ENCODE data around the gene TAT. TPM values are rescaled to one million over a fixed set of nuclear protein-coding genes. Genes with fewer than 3 reads are reported as not detected.

TAT gene
- total RNA-seq, 2 experiments from 2014 or later: not detected

DNA sequence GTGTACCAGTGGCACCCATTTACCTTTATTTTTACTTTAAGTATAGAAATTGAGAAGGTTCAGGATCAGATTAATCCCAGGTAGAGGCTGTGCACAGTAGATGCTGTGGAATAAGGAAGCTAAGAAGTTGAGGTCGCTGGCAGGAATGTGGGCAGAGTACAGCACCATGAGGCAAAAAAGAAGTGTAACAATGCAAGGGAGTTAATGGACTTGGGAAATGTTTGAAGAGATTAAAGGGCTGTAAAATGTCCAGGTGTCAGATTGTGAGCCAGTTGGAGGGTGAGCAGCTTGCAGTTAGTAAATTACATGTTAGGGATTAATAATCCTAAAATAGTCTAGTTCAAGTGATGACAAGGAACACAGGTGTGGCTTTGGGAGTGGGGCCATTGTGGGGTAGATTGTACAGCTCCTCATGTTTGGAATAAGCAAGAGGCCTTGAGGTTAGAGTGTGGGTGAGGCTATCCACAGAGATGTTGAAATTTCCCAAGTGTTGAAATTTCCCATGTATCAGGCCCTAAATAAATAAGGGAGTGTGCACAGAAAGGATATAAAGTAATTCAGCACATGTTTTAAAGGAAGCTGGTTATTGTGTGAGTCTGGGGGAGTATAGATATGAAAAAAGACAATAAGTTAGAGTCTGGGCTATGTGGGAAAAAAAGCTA, 21.5 kb downstream of the TAT start:
- CTCF ChIA-PET: interaction anchor here (0.5 to 1.5 kb wide), 3 partner anchors 9 to 1503 kb away, joined by 3 to 4 read pairs (median 3); no protein-coding TSS in a partner anchor
- Mint-ChIP-seq H3K4me1 (no peaks in the 10 kb centered on the region), H3K36me3 (ENCODE audit: low read depth) (no peaks in the 10 kb centered on the region), H3K9me3 (no peaks in the 10 kb centered on the region), H3K27me3 (peaks cover 7% of the 10 kb centered on the region), H3K4me3 (no peak overlapping the region), H3K27ac (no peak overlapping the region)
- no peak for DNase-seq
- POLR2A ChIA-PET: no interaction called here

GRCh38 chr16:71552698-71553503, 24.0 kb downstream of the TAT start:
- H3K4me3 Mint-ChIP-seq: no peak overlapping the region
- H3K27ac Mint-ChIP-seq: no peak overlapping the region
- H3K27me3 Mint-ChIP-seq: peaks cover 12% of the 10 kb centered on the region
- DNase-seq: no peak
- no peaks in the 10 kb centered on the region for H3K4me1 Mint-ChIP-seq
- no peaks in the 10 kb centered on the region for H3K9me3 Mint-ChIP-seq
- H3K36me3 Mint-ChIP-seq (ENCODE audit: low read depth): no peaks in the 10 kb centered on the region
- ChIA-PET CTCF (interaction anchor here (2.2 kb wide), 1 partner anchor 13 kb away, joined by 7 read pairs; no protein-coding TSS in a partner anchor), POLR2A (no interaction called here)

GRCh38 chr16:71547168-71547567, 29.7 kb downstream of the TAT start:
- DNase-seq: no peak
- Mint-ChIP-seq H3K36me3 (ENCODE audit: low read depth) (no peaks in the 10 kb centered on the region), H3K27me3 (peaks cover 7% of the 10 kb centered on the region), H3K4me1 (no peaks in the 10 kb centered on the region), H3K27ac (no peak overlapping the region), H3K9me3 (no peaks in the 10 kb centered on the region), H3K4me3 (no peak overlapping the region)
- CTCF ChIA-PET: no interaction called here
- POLR2A ChIA-PET: no interaction called here

DNA sequence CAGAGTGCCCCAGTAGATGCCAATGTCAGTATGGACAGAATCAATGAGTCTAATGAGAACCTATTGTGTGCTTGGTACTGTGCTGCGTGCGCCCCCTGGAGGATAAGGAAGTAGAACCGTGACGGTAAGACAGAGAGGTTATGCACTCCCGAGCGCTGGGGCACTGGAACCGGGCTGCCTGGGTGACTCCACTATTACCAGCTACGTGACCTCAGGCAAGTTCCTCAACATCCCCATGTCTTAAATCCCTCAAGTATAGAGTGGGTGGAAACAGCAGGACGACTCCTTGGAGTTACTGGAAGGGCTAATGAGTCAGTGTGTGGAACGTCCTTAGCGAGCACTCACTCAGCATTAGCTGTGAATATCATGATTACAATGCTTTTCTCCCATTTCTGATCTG, 34.5 kb downstream of the TAT start:
- H3K9me3 Mint-ChIP-seq: no peaks in the 10 kb centered on the region
- H3K27me3 Mint-ChIP-seq: peaks cover 8% of the 10 kb centered on the region
- no peak overlapping the region for H3K4me3 Mint-ChIP-seq
- H3K36me3 Mint-ChIP-seq (ENCODE audit: low read depth): no peaks in the 10 kb centered on the region
- ChIA-PET POLR2A (no interaction called here), CTCF (no interaction called here)
- DNase-seq: peak; percentile 75
- no peaks in the 10 kb centered on the region for H3K4me1 Mint-ChIP-seq
- H3K27ac Mint-ChIP-seq: no peak overlapping the region

DNA sequence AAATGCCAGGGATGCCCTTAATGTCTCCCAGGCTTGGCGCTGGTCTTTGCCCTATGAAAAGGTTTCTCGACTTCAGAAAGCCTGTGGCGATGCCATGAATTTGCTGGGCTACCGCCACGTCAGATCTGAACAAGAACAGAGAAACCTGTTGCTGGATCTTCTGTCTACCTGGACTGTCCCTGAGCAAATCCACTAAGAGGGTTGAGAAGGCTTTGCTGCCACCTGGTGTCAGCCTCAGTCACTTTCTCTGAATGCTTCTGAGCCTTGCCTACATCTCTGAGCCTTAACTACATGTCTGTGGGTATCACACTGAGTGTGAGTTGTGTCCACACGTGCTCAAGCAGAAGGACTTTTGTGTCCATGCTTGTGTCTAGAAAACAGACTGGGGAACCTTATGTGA, 39.2 kb downstream of the TAT start:
- Mint-ChIP-seq H3K4me1 (no peaks in the 10 kb centered on the region), H3K9me3 (no peaks in the 10 kb centered on the region), H3K36me3 (ENCODE audit: low read depth) (no peaks in the 10 kb centered on the region), H3K27ac (no peak overlapping the region), H3K4me3 (no peak overlapping the region), H3K27me3 (peaks cover 8% of the 10 kb centered on the region)
- CTCF ChIA-PET: interaction anchor here (1.0 to 1.7 kb wide), 2 partner anchors 28 to 125 kb away, joined by 3 to 6 read pairs; no protein-coding TSS in a partner anchor
- peak; percentile 56 for DNase-seq
- POLR2A ChIA-PET: no interaction called here

- ChIA-PET CTCF (no interaction called here), POLR2A (no interaction called here)
- H3K36me3 Mint-ChIP-seq (ENCODE audit: low read depth): no peaks in the 10 kb centered on the region
Observed at GRCh38 chr16:71536752-71537499, 40.0 kb downstream of the TAT start.

DNA sequence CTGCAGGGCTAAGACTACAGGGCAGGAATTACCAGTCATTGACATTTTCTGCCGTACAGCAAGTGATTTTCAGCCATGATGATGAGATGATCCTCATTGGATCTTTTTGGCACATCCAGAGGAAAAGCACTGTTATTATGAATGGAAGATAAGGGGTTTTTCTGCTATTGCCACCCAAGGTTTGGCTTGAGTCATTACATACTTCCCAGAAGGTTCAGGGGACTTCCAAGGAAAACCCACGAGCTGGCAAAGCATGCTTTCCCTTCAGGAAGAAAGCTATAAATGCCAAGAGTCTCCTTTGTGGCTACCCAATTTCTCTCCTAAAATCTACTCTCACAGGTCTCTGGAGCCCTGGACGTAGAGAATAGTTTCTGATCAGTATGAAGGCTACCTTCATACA, 44.5 kb downstream of the TAT start:
- CTCF ChIA-PET: interaction anchor here (1.5 kb wide), 1 partner anchor 119 kb away, joined by 4 read pairs; no protein-coding TSS in a partner anchor
- DNase-seq: no peak
- Mint-ChIP-seq H3K27me3 (no peaks in the 10 kb centered on the region), H3K9me3 (no peaks in the 10 kb centered on the region), H3K36me3 (ENCODE audit: low read depth) (no peaks in the 10 kb centered on the region), H3K4me1 (no peaks in the 10 kb centered on the region), H3K27ac (no peak overlapping the region), H3K4me3 (no peak overlapping the region)
- POLR2A ChIA-PET: no interaction called here

More at GRCh38 chr16:71536752-71537499, 40.0 kb downstream of the TAT start:
- no peak for DNase-seq
- Mint-ChIP-seq H3K9me3 (no peaks in the 10 kb centered on the region), H3K27ac (no peak overlapping the region), H3K27me3 (peaks cover 8% of the 10 kb centered on the region), H3K4me3 (no peak overlapping the region), H3K4me1 (no peaks in the 10 kb centered on the region)

GRCh38 chr16:71528863-71529262, 48.0 kb downstream of the TAT start:
- DNase-seq: no peak
- Mint-ChIP-seq H3K27ac (no peak overlapping the region), H3K9me3 (no peaks in the 10 kb centered on the region), H3K4me3 (no peak overlapping the region), H3K27me3 (peaks cover 16% of the 10 kb centered on the region), H3K36me3 (ENCODE audit: low read depth) (no peaks in the 10 kb centered on the region), H3K4me1 (no peaks in the 10 kb centered on the region)
- ChIA-PET POLR2A (no interaction called here), CTCF (interaction anchor here (1.1 kb wide), 1 partner anchor 41 kb away, joined by 3 read pairs; no protein-coding TSS in a partner anchor)

- CTCF ChIA-PET: no interaction called here
- Mint-ChIP-seq H3K4me3 (no peak overlapping the region), H3K27ac (no peak overlapping the region), H3K36me3 (ENCODE audit: low read depth) (no peaks in the 10 kb centered on the region), H3K4me1 (no peaks in the 10 kb centered on the region), H3K27me3 (peaks cover 16% of the 10 kb centered on the region), H3K9me3 (no peaks in the 10 kb centered on the region)
- no peak for DNase-seq
- POLR2A ChIA-PET: no interaction called here
Observed at GRCh38 chr16:71528257-71528656, 48.6 kb downstream of the TAT start.

DNA sequence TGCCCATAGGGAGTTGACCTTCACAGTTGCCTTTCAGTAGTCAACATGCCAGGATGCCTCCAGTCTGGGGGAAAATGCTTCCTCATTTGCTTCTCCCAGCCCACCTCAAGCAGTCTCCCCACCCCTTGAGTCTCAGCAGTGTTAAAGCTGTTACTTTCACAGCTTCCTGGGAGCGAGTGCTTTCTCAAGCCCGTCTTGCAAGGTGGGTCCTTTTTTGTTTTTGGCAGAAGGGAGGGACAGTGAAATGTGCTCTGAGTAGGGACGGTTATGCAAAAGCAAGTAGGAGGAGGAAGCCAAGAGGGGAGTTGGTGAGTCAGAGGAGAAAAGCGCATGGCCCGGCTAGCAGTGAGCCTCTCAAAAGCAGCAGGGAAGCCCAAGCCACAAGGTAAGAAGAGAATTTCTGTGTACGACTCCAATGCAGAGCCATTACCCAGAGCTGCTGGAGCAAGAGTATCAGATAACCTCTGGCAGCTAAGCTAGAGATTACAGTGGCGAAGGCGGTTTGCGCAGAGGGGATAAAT, 50.7 kb downstream of the TAT start, which contains the start of gene CHST4:
Gene CHST4, plus strand, starts transcription at position 316 of the 521 bp plus-strand sequence. CDS start 10,252 bp downstream, outside the sequence.
- CTCF ChIA-PET: interaction anchor here (0.7 to 1.3 kb wide), 2 partner anchors 23 to 113 kb away, joined by 3 read pairs; no protein-coding TSS in a partner anchor
- POLR2A ChIA-PET: no interaction called here
- H3K36me3 Mint-ChIP-seq (ENCODE audit: low read depth): no peaks in the 10 kb centered on the region
- no peak for DNase-seq
- no peaks in the 10 kb centered on the region for H3K4me1 Mint-ChIP-seq
- no peak within 1 kb of the TSS for H3K4me3 Mint-ChIP-seq
- peaks cover 20% of the 10 kb centered on the region for H3K27me3 Mint-ChIP-seq
- H3K9me3 Mint-ChIP-seq: no peaks in the 10 kb centered on the region
- H3K27ac Mint-ChIP-seq: no peak within 1 kb of the TSS

GRCh38 chr16:71524566-71525553, 52.0 kb downstream of the TAT start:
- ChIA-PET CTCF (no interaction called here), POLR2A (no interaction called here)
- no peaks in the 10 kb centered on the region for H3K9me3 Mint-ChIP-seq
- no peaks in the 10 kb centered on the region for H3K36me3 Mint-ChIP-seq (ENCODE audit: low read depth)
- DNase-seq: no peak
- no peak overlapping the region for H3K27ac Mint-ChIP-seq
- no peaks in the 10 kb centered on the region for H3K4me1 Mint-ChIP-seq
- H3K27me3 Mint-ChIP-seq: peaks cover 20% of the 10 kb centered on the region
- no peak overlapping the region for H3K4me3 Mint-ChIP-seq

- H3K4me3 Mint-ChIP-seq: no peak overlapping the region
- H3K9me3 Mint-ChIP-seq: no peaks in the 10 kb centered on the region
- POLR2A ChIA-PET: no interaction called here
- peaks cover 12% of the 10 kb centered on the region for H3K27me3 Mint-ChIP-seq
- H3K36me3 Mint-ChIP-seq (ENCODE audit: low read depth): no peaks in the 10 kb centered on the region
- DNase-seq: no peak
- no peaks in the 10 kb centered on the region for H3K4me1 Mint-ChIP-seq
- CTCF ChIA-PET: interaction anchor here (0.6 to 1.5 kb wide), 2 partner anchors 10 to 90 kb away, joined by 3 to 5 read pairs; no protein-coding TSS in a partner anchor
- H3K27ac Mint-ChIP-seq: no peak overlapping the region
Observed at GRCh38 chr16:71520550-71520949, 56.3 kb downstream of the TAT start.
